CD14-positive monocyte (primary cell): ENCODE measurements around the gene BTBD6. TPM values are rescaled to one million over a fixed set of nuclear protein-coding genes. Genes with fewer than 3 reads are reported as not detected.

Experiments used
- DNase-seq, 3 donors: peaks; one replicate each; pipeline ENCODE4 v3.0.0-alpha.2; 2011 to 2022
- H2AFZ ChIP-seq: 2 replicates; pipeline ENCODE4 v1.6.0; 2012; ENCODE audit warnings: mild to moderate bottlenecking, low read depth, low read length, inconsistent platforms; ENCODE audit not compliant: insufficient read depth, poor library complexity, severe bottlenecking
- H3K27ac ChIP-seq, 2 donors: 1 replicate in 1 of 2; 2 replicates in 1 of 2; pipeline ENCODE4 v1.5.1; 2012 to 2013; ENCODE audit warnings: low read length in 2 of 2, control low read depth in 1 of 2, inconsistent platforms in 1 of 2, low read depth in 1 of 2, mild to moderate bottlenecking in 1 of 2
- H3K27me3 ChIP-seq, 2 donors: one replicate each; pipeline versions ENCODE4 v1.6.0 to v1.6.1; 2011 to 2013; ENCODE audit warnings: low read length in 2 of 2; ENCODE audit not compliant: control insufficient read depth in 2 of 2, insufficient read depth in 2 of 2
- H3K36me3 ChIP-seq, 2 donors: replicated peaks in 1 of 2; 1 replicate in 1 of 2; 2 replicates in 1 of 2; pipeline versions ENCODE4 v1.5.1 to v1.6.1; 2012 to 2013; ENCODE audit warnings: low read length in 2 of 2, control low read depth in 1 of 2, inconsistent platforms in 1 of 2, mild to moderate bottlenecking in 1 of 2; ENCODE audit not compliant: insufficient read depth in 2 of 2, control insufficient read depth in 1 of 2
- H3K4me1 ChIP-seq, 2 donors: 1 replicate in 1 of 2; 2 replicates in 1 of 2; pipeline versions ENCODE4 v1.5.1 to v1.6.1; 2012 to 2013; ENCODE audit warnings: low read length in 2 of 2, control low read depth in 1 of 2, inconsistent platforms in 1 of 2, mild to moderate bottlenecking in 1 of 2, moderate library complexity in 1 of 2; ENCODE audit not compliant: insufficient read depth in 2 of 2, control insufficient read depth in 1 of 2
- H3K4me2 ChIP-seq: replicated peaks from 2 replicates; pipeline ENCODE3; 2012; ENCODE audit warnings: low read length, moderate library complexity, mild to moderate bottlenecking; ENCODE audit not compliant: poor library complexity, severe bottlenecking; ENCODE audit errors: extremely low read depth
- H3K4me3 ChIP-seq, 3 experiments: fragments of 200-600 bp in 1 of 3; sonication (generic) in 1 of 3; replicated peaks in 1 of 3; 1 replicate in 2 of 3; 2 replicates in 1 of 3; pipeline ENCODE4 v1.5.1; 2011 to 2013; ENCODE audit warnings: low read length in 3 of 3, mild to moderate bottlenecking in 3 of 3, control low read depth in 2 of 3, low read depth in 2 of 3, inconsistent platforms in 1 of 3, moderate library complexity in 1 of 3
- H3K79me2 ChIP-seq: 2 replicates; pipeline ENCODE4 v1.6.0; 2012; ENCODE audit warnings: mild to moderate bottlenecking, control low read depth, inconsistent platforms, low read length, moderate library complexity; ENCODE audit not compliant: insufficient read depth
- H3K9ac ChIP-seq: 2 replicates; pipeline ENCODE4 v1.6.0; 2017; ENCODE audit warnings: low read length, mild to moderate bottlenecking; ENCODE audit not compliant: insufficient read depth, poor library complexity, severe bottlenecking
- H3K9me3 ChIP-seq, 2 donors: replicated peaks in 1 of 2; 1 replicate in 1 of 2; 2 replicates in 1 of 2; pipeline versions ENCODE4 v1.5.1 to v1.6.1; 2012 to 2013; ENCODE audit warnings: low read length in 2 of 2, control low read depth in 1 of 2; ENCODE audit not compliant: control insufficient read depth in 1 of 2, insufficient read depth in 1 of 2
- H4K20me1 ChIP-seq: 2 replicates; pipeline ENCODE4 v1.6.0; 2012; ENCODE audit warnings: mild to moderate bottlenecking, low read length, control low read depth, moderate library complexity; ENCODE audit not compliant: insufficient read depth
- H3K27ac Mint-ChIP-seq, 7 donors: one replicate each; pipeline ENCODE4 v1.8.0; 2020; ENCODE audit warnings: mild to moderate bottlenecking in 7 of 7, mixed read lengths in 7 of 7, moderate library complexity in 6 of 7, inconsistent platforms in 2 of 7
- H3K27me3 Mint-ChIP-seq, 3 donors: one replicate each; pipeline ENCODE4 v1.8.0; 2021 to 2022; ENCODE audit warnings: low read depth in 3 of 3, mild to moderate bottlenecking in 3 of 3, mixed read lengths in 3 of 3, moderate library complexity in 3 of 3, inconsistent platforms in 1 of 3
- H3K36me3 Mint-ChIP-seq, 2 donors: one replicate each; pipeline ENCODE4 v1.8.0; 2020; ENCODE audit warnings: mixed read lengths in 2 of 2, inconsistent platforms in 1 of 2, mild to moderate bottlenecking in 1 of 2
- H3K4me1 Mint-ChIP-seq: one replicate; pipeline ENCODE4 v1.8.0; 2020; ENCODE audit warnings: mild to moderate bottlenecking, mixed read lengths
- H3K4me3 Mint-ChIP-seq, 2 donors: one replicate each; pipeline ENCODE4 v1.8.0; 2020; ENCODE audit warnings: mild to moderate bottlenecking in 2 of 2, mixed read lengths in 2 of 2, moderate library complexity in 1 of 2
- H3K9me3 Mint-ChIP-seq, 7 donors: one replicate each; pipeline ENCODE4 v1.8.0; 2020 to 2022; ENCODE audit warnings: mixed read lengths in 7 of 7, mild to moderate bottlenecking in 6 of 7, moderate library complexity in 6 of 7, inconsistent platforms in 2 of 7
- CTCF ChIP-seq: fragments of 200-600 bp; IDR thresholded peaks from one replicate; pipeline ENCODE4 v1.8.0; 2022; ENCODE audit warnings: antibody characterized with exemption, mild to moderate bottlenecking
- WGBS: methylation state at CpG from one replicate; pipeline ENCODE4 v1.1.5; 2013; ENCODE audit warnings: missing lambda C conversion rate; ENCODE audit not compliant: insufficient coverage; 5-methylcytosine and 5-hydroxymethylcytosine counted together
- intact Hi-C, 2 donors: fragments of 100-400 bp; cut with micrococcal nuclease; formaldehyde crosslinking; loops; one replicate each; pipeline versions ENCODE4 v1.15.0 to v1.15.1; 2023
- polyA plus RNA-seq, 3 donors: library from polyadenylated mRNA; depleted of rRNA in 1 of 3; unstranded in 2 of 3; stranded (reverse) in 1 of 3; fragments of 300-500 nt in 2 of 3; fragments of >200 nt in 1 of 3; fragmentation: Illumina TruSeq in 2 of 3; gene quantifications; 1 replicate in 2 of 3; 2 replicates in 1 of 3; pipeline ENCODE4 v1.2.3, GENCODE V29; 2012 to 2021

BTBD6 gene
- polyA plus RNA-seq, 3 donors, result 1.3 to 24.4 (median 6.3) TPM

GRCh38 chr14:105247026-105247425 lies 1.3 kb upstream of the BTBD6 start:
- WGBS, result 97% methylated on average over 14 of the region's 16 CpGs

GRCh38 chr14:105247715-105248367 lies 492 bp upstream of the BTBD6 start:
- H2AFZ ChIP-seq, result peak overlapping the region; percentile 83
- Mint-ChIP-seq H3K9me3 (peaks cover 0 to 3% (median 0%) of the 10 kb centered on the region in 7 donors), H3K27ac (peak overlapping the region; percentile 43 to 85 (median 81)), H3K4me3 (peak overlapping the region; percentile 81 to 88), H3K36me3 (peaks cover 49 to 65% of the 10 kb centered on the region in 2 donors), H3K4me1 (peaks cover 19% of the 10 kb centered on the region), H3K27me3 (no peaks in the 10 kb centered on the region)
- H3K27me3 ChIP-seq, result no peaks in the 10 kb centered on the region
- H3K9ac ChIP-seq, result peak overlapping the region; percentile 40
- DNase-seq, result no peak
- no peak for TF ChIP-seq CTCF
- peak overlapping the region; percentile 37 to 82 (median 41) for H3K4me3 ChIP-seq
- peaks cover 17% of the 10 kb centered on the region for H3K79me2 ChIP-seq
- peaks cover 26 to 48% of the 10 kb centered on the region in 2 donors for H3K36me3 ChIP-seq
- H4K20me1 ChIP-seq, result peaks cover 12% of the 10 kb centered on the region
- H3K4me2 ChIP-seq, result peak overlapping the region; percentile 82
- WGBS, result 49% methylated on average over 42 of the region's 42 CpGs
- intact Hi-C loops, result no loop called here
- peaks cover 12 to 22% of the 10 kb centered on the region in 2 donors for H3K4me1 ChIP-seq
- no peaks in the 10 kb centered on the region for H3K9me3 ChIP-seq
- H3K27ac ChIP-seq, result peak overlapping the region; percentile 29 to 55

More at GRCh38 chr14:105247026-105247425, 1.3 kb upstream of the BTBD6 start:
- TF ChIP-seq CTCF, result no peak
- Mint-ChIP-seq H3K4me3 (peak overlapping the region in 1 of 2 donors; percentile 57), H3K27ac (peak overlapping the region in 1 of 7 donors; percentile 52), H3K9me3 (peaks cover 0 to 3% (median 0%) of the 10 kb centered on the region in 7 donors), H3K36me3 (peaks cover 44 to 64% of the 10 kb centered on the region in 2 donors), H3K27me3 (peaks cover 0 to 2% (median 0%) of the 10 kb centered on the region in 3 donors), H3K4me1 (peaks cover 19% of the 10 kb centered on the region)
- no peak for DNase-seq
- Histone ChIP-seq H3K36me3 (peaks cover 22 to 44% of the 10 kb centered on the region in 2 donors), H3K4me3 (no peak overlapping the region), H3K27ac (no peak overlapping the region), H3K4me2 (no peak overlapping the region), H3K9ac (no peak overlapping the region), H3K79me2 (peaks cover 25% of the 10 kb centered on the region), H4K20me1 (peaks cover 12% of the 10 kb centered on the region), H3K9me3 (no peaks in the 10 kb centered on the region), H3K27me3 (no peaks in the 10 kb centered on the region), H2AFZ (no peak overlapping the region), H3K4me1 (peaks cover 12 to 22% of the 10 kb centered on the region in 2 donors)
- intact Hi-C loops, result no loop called here
